Right lobe of liver (tissue), 6 donors: ENCODE data around the gene CRISPLD2. TPM values are rescaled to one million over a fixed set of nuclear protein-coding genes. Genes with fewer than 3 reads are reported as not detected.

ENCODE experiments used
- ATAC-seq, 4 donors: fragments of 200-7000 bp; cut with Tn5 transposase; one replicate each; pipeline ENCODE4 v1.9.1; 2020; ENCODE audit warnings: mild to moderate bottlenecking in 4 of 4, moderate library complexity in 4 of 4
- DNase-seq, 3 donors: peaks; one replicate each; pipeline ENCODE4 v3.0.0-alpha.2; 2020
- H3K27ac ChIP-seq, 3 donors: fragments of 200-600 bp; one replicate each; pipeline ENCODE4 v1.8.0; 2022
- H3K27me3 ChIP-seq, 2 donors: fragments of 200-600 bp; one replicate each; pipeline ENCODE4 v1.8.0; 2022
- H3K36me3 ChIP-seq, 4 donors: fragments of 200-600 bp; sonication (generic) in 1 of 4; one replicate each; pipeline versions ENCODE4 v1.5.1 to v1.8.0; 2017 to 2022; ENCODE audit warnings: control low read depth in 1 of 4
- H3K4me1 ChIP-seq, 4 donors: fragments of 200-600 bp; sonication (generic) in 1 of 4; one replicate each; pipeline versions ENCODE4 v1.5.1 to v1.8.0; 2017 to 2022; ENCODE audit warnings: control low read depth in 1 of 4
- H3K4me3 ChIP-seq, 3 donors: fragments of 200-600 bp; one replicate each; pipeline ENCODE4 v1.8.0; 2022
- H3K9me3 ChIP-seq, 4 donors: fragments of 200-600 bp; sonication (generic) in 1 of 4; one replicate each; pipeline versions ENCODE4 v1.5.1 to v1.8.0; 2017 to 2022; ENCODE audit warnings: control low read depth in 1 of 4
- POLR2A ChIP-seq: fragments of 450-650 bp; IDR thresholded peaks from one replicate; pipeline ENCODE4 v1.6.1; 2017; ENCODE audit warnings: antibody characterized with exemption, mild to moderate bottlenecking
- WGBS: methylation state at CpG from one replicate; pipeline ENCODE4 v1.1.6; 2018; ENCODE audit warnings: low coverage, low lambda C conversion rate; ENCODE audit not compliant: insufficient coverage; ENCODE audit errors: missing lambda C conversion rate; 5-methylcytosine and 5-hydroxymethylcytosine counted together
- intact Hi-C, 2 donors: fragments of 100-400 bp; cut with DNase I; formaldehyde crosslinking; loops; one replicate each; pipeline versions ENCODE4 v1.11.2 to v1.14.1; 2022
- total RNA-seq, 6 experiments: library from RNA; depleted of rRNA in 2 of 6; stranded (reverse); fragments of >200 nt in 2 of 6; fragmentation: NEBNext Ultra II Directional in 3 of 6; extraction: Animal tissue kit (Norgen Biotek cat#: 25700) in 3 of 6; gene quantifications; one replicate each; pipeline versions ENCODE4 v1.1.0 to v1.2.4, GENCODE V29; 2016 to 2023
- TF ChIP-seq, protein P1 (sequence below), 4 donors: fragments of 200-600 bp in 3 of 4; fragments of 450-650 bp in 1 of 4; IDR thresholded peaks; one replicate each; pipeline versions ENCODE4 v1.5.1 to v1.8.0; 2016 to 2022; ENCODE audit warnings: antibody characterized with exemption in 4 of 4, mild to moderate bottlenecking in 2 of 4
- donor health status: DM: no; HTN: yes; CAD: no.
- donor health status: DM: no; HTN: no; CAD: no.
- donor health status: DM: no; HTN: no; CAD: no.
- donor health status: DM: no; HTN: yes; CAD: no.
- donor health status: DM: no; HTN: yes; CAD: no.

The CRISPLD2 gene
- total RNA-seq, 6 experiments from 2014 or later, result 2.9 to 14.8 (median 8.9) TPM

GRCh38 chr16:84777435-84777834, 42.4 kb upstream of the CRISPLD2 start:
- H3K4me3 ChIP-seq, result no peak overlapping the region
- intact Hi-C loops, result no loop called here
- H3K27ac ChIP-seq, result no peak overlapping the region
- H3K4me1 ChIP-seq, result no peaks in the 10 kb centered on the region
- no peaks in the 10 kb centered on the region for H3K27me3 ChIP-seq
- no peak for DNase-seq
- ATAC-seq, result no peak
- WGBS, result 100% methylated on average over 3 of the region's 5 CpGs
- peaks cover 0 to 49% (median 25%) of the 10 kb centered on the region in 4 donors for H3K36me3 ChIP-seq
- no peaks in the 10 kb centered on the region for H3K9me3 ChIP-seq
- no peak for TF ChIP-seq POLR2A
- TF ChIP-seq, protein P1, sequence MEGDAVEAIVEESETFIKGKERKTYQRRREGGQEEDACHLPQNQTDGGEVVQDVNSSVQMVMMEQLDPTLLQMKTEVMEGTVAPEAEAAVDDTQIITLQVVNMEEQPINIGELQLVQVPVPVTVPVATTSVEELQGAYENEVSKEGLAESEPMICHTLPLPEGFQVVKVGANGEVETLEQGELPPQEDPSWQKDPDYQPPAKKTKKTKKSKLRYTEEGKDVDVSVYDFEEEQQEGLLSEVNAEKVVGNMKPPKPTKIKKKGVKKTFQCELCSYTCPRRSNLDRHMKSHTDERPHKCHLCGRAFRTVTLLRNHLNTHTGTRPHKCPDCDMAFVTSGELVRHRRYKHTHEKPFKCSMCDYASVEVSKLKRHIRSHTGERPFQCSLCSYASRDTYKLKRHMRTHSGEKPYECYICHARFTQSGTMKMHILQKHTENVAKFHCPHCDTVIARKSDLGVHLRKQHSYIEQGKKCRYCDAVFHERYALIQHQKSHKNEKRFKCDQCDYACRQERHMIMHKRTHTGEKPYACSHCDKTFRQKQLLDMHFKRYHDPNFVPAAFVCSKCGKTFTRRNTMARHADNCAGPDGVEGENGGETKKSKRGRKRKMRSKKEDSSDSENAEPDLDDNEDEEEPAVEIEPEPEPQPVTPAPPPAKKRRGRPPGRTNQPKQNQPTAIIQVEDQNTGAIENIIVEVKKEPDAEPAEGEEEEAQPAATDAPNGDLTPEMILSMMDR (IDR thresholded peaks at IDR 0.05), result no peak

DNA sequence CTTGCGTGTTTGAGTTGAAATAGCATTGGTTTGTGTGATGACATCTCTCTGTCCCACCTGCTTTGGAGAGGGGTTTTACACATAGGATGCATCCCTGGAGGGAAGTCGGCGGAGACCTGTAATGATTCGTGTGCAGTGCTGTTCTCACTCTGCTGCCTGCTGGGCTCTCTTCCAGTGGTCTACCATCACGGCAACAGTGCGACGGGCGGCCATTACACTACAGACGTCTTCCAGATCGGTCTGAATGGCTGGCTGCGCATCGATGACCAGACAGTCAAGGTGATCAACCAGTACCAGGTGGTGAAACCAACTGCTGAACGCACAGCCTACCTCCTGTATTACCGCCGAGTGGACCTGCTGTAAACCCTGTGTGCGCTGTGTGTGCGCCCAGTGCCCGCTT, 41.1 kb upstream of the CRISPLD2 start:
- WGBS, result 100% methylated on average over 7 of the region's 18 CpGs
- no peaks in the 10 kb centered on the region for H3K9me3 ChIP-seq
- H3K27me3 ChIP-seq, result no peaks in the 10 kb centered on the region
- no peak overlapping the region for H3K27ac ChIP-seq
- TF ChIP-seq POLR2A, result no peak
- TF ChIP-seq, protein P1 (IDR thresholded peaks at IDR 0.05), result no peak
- DNase-seq (no peak), ATAC-seq (no peak)
- H3K36me3 ChIP-seq, result peaks cover 0 to 39% (median 19%) of the 10 kb centered on the region in 4 donors
- no peaks in the 10 kb centered on the region for H3K4me1 ChIP-seq
- H3K4me3 ChIP-seq, result no peak overlapping the region
- intact Hi-C loops, result no loop called here

- no peak for ATAC-seq
- DNase-seq, result no peak
- Histone ChIP-seq H3K4me1 (no peaks in the 10 kb centered on the region), H3K36me3 (peaks cover 0 to 27% (median 13%) of the 10 kb centered on the region in 4 donors), H3K4me3 (no peak overlapping the region), H3K9me3 (no peaks in the 10 kb centered on the region), H3K27me3 (no peaks in the 10 kb centered on the region), H3K27ac (no peak overlapping the region)
- intact Hi-C loops, result no loop called here
- no peak for TF ChIP-seq POLR2A
- TF ChIP-seq, protein P1 (IDR thresholded peaks at IDR 0.05), result no peak
- WGBS, result 93% methylated on average over 7 of the region's 11 CpGs
Measured at GRCh38 chr16:84780063-84780462, 39.7 kb upstream of the CRISPLD2 start.

DNA sequence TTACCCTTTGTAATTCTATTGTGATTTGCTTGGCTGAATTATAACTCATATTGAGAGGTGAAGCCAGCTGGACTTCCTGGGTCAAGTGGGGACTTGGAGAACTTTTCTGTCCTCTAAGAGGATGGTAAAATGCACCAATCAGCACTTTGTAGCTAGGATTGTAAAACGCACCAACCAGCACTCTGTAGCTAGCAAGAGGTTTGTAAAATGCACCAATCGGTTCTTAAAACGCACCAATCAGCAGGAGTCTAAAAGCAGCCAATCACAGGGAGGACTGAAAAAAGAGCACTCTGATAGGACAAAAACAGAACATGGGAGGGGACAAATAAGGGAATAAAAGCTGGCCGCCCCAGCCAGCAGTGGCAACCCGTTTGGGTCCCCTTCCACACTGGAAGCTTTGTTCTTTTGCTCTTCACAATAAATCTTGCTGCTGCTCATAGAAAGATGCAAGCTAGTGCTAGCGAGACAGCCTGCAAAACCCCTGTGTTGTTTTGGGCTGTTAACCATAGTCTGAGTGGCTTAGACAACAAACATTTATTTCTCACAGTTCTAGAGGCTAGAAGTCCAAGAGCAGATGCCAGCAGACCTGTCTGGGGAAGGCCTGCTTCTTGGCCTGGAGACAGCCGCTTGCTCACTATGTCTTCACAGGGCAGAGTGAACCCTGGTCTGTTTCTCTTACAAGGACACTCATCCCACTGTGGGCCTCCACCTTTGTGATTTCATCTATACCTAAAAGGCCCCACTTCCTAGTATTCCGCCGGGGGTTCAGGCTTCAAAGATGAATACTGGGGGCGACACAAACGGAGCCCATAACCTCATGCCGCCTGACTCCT, 39.0 kb upstream of the CRISPLD2 start:
- Histone ChIP-seq H3K27me3 (no peaks in the 10 kb centered on the region), H3K4me1 (no peaks in the 10 kb centered on the region), H3K27ac (no peak overlapping the region), H3K9me3 (no peaks in the 10 kb centered on the region), H3K36me3 (peaks cover 0 to 20% (median 7%) of the 10 kb centered on the region in 4 donors), H3K4me3 (no peak overlapping the region)
- DNase-seq, result no peak
- no peak for ATAC-seq
- intact Hi-C loops, result no loop called here
- WGBS, result 80% methylated on average over 5 of the region's 12 CpGs
- TF ChIP-seq, protein P1 (IDR thresholded peaks at IDR 0.05), result no peak
- TF ChIP-seq POLR2A, result no peak
